HG02610 (cell line): Measurements from ENCODE around the gene OR2T11.
"Not testable (repeated sequence)": the region's sequence is repeated elsewhere in the genome, so short reads cannot be mapped to it uniquely, and the experiment has no call there.

Experiments
- ATAC-seq: cut with Tn5 transposase; IDR thresholded peaks from one replicate; pipeline ENCODE4 v1.9.1; 2021; ENCODE audit warnings: mild to moderate bottlenecking, moderate library complexity; ENCODE audit not compliant: unreplicated experiment

Gene OR2T11

DNA sequence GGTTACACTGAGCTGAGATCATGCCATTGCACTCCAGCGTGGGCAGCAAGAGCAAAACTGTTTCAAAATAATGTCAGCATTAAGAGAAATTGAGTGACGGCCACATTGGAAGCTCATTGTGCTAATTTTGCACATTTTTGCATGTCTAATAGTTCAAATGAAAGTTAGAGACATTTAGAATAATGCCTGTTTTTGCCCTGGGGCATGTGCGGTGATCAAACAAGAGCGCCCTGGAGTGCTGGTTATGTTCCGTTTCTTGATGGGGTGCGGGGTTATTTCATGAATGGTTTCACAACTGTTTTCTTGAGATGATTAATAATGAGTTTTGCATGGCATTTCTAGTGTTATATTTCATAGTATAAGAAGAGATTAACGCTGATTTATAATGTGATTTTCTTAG is 13.1 kb downstream of the OR2T11 start:
- ATAC-seq, result no peak

GRCh38 chr1:248618878-248619277 is 16.0 kb downstream of the OR2T11 start:
- no peak for ATAC-seq

DNA sequence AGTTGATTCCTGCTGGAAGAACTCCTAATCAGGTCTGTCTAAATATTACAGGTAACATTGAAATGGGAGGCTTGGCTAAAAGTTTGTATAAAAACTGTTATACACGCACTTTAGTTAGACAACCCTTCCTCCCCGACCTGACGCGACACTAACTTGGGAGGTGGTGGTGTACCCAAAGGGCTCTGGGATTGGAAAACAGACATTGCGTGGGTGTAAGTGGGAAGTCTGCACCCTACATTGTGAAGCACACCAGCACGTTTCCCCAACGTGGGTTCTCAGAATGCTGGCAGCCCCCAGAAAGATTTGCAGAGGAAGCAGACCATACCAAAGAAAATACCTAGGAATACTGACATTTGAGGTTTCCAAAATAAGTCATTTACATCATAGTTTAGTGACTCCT is 16.8 kb downstream of the OR2T11 start:
- ATAC-seq, result no peak

GRCh38 chr1:248613742-248614141 is 21.1 kb downstream of the OR2T11 start:
- ATAC-seq, result no peak

- ATAC-seq, result no peak
These were observed 22.9 kb downstream of the OR2T11 start for GRCh38 chr1:248611883-248612414.

DNA sequence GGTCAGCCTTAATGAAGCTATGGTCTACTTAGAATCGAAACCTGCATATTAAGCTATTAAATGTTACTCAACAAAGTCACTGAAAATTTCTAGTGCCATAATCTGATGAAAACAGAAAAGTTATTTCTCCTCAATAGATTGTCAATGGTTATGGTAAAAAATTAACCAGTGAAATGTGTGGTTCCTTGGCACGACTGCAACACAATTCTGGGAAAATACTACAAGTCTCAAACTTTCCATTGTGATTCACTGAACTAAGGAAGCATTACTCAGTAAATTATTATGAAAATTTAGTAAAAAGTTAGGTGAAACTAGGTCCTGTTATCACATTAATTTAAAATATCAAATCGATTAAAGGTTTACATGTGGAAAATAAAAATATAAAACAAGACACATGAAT is 24.6 kb downstream of the OR2T11 start:
- no peak for ATAC-seq

- ATAC-seq, result no peak
These were observed 35.5 kb downstream of the OR2T11 start for GRCh38 chr1:248599396-248599795.

DNA sequence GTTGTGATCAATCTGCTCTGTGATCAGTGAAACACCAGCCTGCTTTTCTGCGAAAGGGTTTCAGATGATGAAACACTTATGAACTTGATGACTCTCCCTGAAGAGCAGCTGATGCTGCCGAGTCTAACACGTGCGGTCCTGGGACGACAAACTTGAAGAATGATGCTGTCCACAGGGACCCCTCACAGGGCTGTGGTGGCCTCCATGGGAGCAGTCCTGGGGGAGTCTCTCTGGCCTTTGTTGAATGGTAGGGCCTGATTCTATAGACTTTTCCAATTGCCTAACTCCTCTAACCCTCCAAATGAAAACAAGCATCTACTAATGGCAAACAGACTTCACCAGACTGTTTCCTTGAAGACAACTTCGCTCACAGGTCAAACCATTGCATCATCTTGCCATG is 37.3 kb downstream of the OR2T11 start, which contains the start of gene OR2T10:
TSS of gene OR2T10 (minus strand) at position 112 of the 400 bp plus-strand sequence. CDS start 3,932 bp downstream, outside the sequence.
- no peak for ATAC-seq

DNA sequence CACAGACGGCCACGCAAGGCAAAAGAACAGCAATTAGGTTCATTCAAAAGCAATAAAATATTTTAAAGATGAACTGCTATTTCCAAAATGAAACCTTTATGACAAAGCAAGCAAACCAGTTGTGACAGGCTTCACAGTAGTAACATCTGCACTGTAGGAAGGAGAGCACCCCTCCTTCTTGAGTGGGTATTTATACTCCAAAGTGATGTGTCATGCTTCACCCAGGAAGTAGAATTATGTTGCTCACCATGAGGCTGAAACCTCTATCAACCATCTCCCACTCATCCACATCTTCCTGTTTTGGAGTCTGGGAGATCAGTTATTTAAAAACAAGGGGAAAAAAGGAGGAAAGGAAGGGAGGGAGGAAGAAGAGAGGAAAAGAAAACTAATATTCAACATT is 38.3 kb downstream of the OR2T11 start:
- no peak for ATAC-seq

GRCh38 chr1:248593226-248593625 is 41.7 kb downstream of the OR2T11 start:
- ATAC-seq, result no peak

DNA sequence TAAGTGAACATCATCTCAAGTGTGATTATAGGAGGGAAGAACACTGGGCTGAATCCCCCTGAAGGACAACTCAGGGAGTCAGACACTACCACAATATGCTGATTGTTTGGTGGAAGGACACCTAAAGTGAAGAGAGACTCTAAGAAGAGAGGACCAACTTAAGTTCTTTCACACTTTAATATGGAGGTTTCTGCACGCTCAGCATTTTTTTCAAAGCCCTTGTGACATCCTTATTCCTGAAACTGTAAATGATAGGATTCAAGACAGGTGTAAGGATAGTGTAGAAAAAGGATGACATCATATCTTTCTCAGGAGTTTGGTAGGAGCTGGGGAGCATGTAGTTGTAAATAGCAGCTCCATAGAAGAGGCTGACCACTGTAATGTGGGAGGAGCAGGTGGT is 42.2 kb downstream of the OR2T11 start:
- no peak for ATAC-seq

DNA sequence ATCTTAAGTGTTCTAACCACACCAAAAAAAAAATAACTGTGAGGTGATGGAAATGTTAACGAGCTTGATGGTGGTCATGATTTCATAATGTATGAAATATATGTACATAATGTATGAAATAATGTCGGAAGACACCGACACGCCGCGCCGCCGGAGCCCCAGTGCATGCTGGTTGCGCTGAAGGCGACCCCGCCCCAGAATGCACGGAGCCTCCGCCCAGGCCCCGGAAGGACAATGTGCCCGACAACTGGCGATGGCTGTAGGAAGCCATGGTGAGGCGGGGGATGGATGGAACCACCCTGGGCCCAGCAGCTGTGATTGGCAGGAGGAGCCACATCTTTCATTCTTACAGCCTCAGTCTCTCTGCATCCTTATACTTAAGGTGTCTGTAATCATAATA is 44.8 kb downstream of the OR2T11 start:
- ATAC-seq, result no peak

DNA sequence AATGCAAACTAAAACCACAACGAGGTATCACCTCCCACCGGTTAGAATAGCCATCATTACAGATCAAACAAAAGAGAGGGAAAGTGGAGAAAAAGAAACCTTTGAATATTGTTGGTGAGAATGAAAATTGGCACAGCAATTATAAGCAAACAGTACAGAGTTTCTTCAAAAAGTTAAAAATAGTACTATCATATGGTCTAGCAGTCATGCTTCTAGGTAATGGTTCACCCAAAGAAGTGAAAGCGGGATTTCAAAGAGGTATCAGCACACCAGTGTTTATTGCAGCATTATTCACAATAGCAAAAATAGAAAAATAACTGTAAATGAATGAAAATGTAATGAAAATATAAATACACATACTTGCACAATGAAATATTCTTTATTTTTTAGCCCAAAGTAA is 45.6 kb downstream of the OR2T11 start:
- no peak for ATAC-seq

DNA sequence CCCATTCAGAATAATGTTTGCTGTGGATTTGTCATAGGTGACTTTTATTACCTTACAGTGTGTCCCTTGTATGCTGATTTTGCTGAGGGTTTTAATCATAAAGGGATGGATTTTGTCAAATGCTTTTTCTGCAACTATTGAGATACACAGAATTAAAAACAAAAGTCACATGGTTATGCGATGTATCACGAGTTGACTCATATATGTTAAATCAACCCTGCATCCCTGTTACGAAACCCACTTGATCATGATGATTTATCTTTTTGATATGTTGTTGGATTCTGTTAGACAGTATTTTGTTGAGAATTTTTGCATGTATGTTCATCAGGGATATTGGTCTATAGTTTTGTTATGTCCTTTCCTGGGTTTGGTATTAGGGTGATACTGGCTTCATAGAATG is 49.6 kb downstream of the OR2T11 start:
- ATAC-seq, result no peak

- ATAC-seq, result no peak
These were observed 58.5 kb downstream of the OR2T11 start for GRCh38 chr1:248576260-248576980.

- not testable (repeated sequence) for ATAC-seq
These were observed 60.2 kb downstream of the OR2T11 start, which contains the start of gene OR2T34 for GRCh38 chr1:248574657-248575056. Gene OR2T34 (minus strand): TSS chr1:248574757. CDS start chr1:248574757, 0 bp downstream.

- ATAC-seq, result not testable (repeated sequence)
These were observed 61.0 kb downstream of the OR2T11 start for GRCh38 chr1:248573856-248574255.
